Measurements from ENCODE around the gene NLRP13. TPM values are rescaled to one million over a fixed set of nuclear protein-coding genes. Genes with fewer than 3 reads are reported as not detected.

The NLRP13 gene
- total and polyA plus RNA-seq, 2 of the 4 experiments (the other 2 are of a cell fraction): not detected

DNA sequence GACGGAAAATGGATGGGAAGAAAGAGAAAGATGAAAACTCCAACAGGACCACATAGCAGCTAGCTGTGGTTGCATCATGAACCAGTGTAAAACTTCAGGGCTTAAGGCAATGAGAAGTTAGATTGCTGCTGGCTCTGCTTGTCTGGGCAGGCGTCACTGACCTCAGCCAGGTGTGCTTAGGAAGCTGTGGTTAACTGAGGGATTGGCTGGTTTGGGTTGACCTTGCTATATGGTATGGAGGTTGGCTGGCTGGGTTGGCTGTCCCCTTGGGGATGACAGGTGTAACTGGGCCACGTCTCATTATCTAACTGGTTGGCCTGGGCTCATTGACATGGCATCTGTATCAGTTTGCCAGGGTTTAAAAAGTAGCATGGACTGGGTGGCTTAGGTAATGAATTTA lies 54.9 kb downstream of the NLRP13 start:
- Histone ChIP-seq H3K9me3 (ENCODE audit: control insufficient read depth, insufficient read depth, low read length) (peaks cover 23% of the 10 kb centered on the region), H3K4me2 (ENCODE audit: low read depth, low read length) (no peak overlapping the region), H3K9me1 (ENCODE audit: insufficient read depth, low read length) (no peaks in the 10 kb centered on the region), H3K18ac (ENCODE audit: low read depth, low read length) (no peak overlapping the region), H2AK9ac (replicated peaks; ENCODE audit: low read depth, low read length, poor library complexity) (no peak overlapping the region), H2BK120ac (ENCODE audit: low read depth, low read length) (no peak overlapping the region), H3K79me1 (ENCODE audit: low read depth in 1 of 2, low read length in 2 of 2) (no peaks in the 10 kb centered on the region), H3K4me3 (ENCODE audit: insufficient read depth, low read depth, low read length) (no peak overlapping the region), H2BK15ac (ENCODE audit: low read depth, low read length) (no peak overlapping the region), H3K4me1 (ENCODE audit: control insufficient read depth, insufficient read depth, low read length) (no peaks in the 10 kb centered on the region), H3K56ac (ENCODE audit: extremely low read depth, insufficient read depth, low read length) (no peak overlapping the region), H3K9ac (ENCODE audit: low read depth, low read length) (no peak overlapping the region), H4K91ac (ENCODE audit: insufficient read depth, low read depth, low read length) (no peak overlapping the region), H4K8ac (ENCODE audit: low read depth in 2 of 2, low read length in 2 of 2) (no peak overlapping the region), H2AFZ (replicated peaks; ENCODE audit: low read length, poor library complexity) (no peak overlapping the region), H2BK20ac (ENCODE audit: low read depth, low read length) (no peak overlapping the region), H3K14ac (replicated peaks; ENCODE audit: low read depth, low read length) (no peak overlapping the region), H3K36me3 (ENCODE audit: control insufficient read depth, insufficient read depth, low read length) (no peaks in the 10 kb centered on the region), H3K27ac (ENCODE audit: insufficient read depth, low read length) (no peak overlapping the region), H3K27me3 (ENCODE audit: control insufficient read depth, insufficient read depth, low read length) (no peaks in the 10 kb centered on the region), H4K5ac (ENCODE audit: low read depth, low read length) (no peak overlapping the region), H4K20me1 (ENCODE audit: insufficient read depth, low read length) (no peaks in the 10 kb centered on the region), H3K4ac (ENCODE audit: low read depth, low read length) (no peak overlapping the region), H2AK5ac (ENCODE audit: low read depth, low read length) (no peak overlapping the region), H3K23ac (ENCODE audit: low read depth, low read length) (no peak overlapping the region), H2BK5ac (ENCODE audit: low read depth, low read length, poor library complexity, severe bottlenecking) (no peak overlapping the region)
- no TSS peak for BruUV-seq (replicated peaks)
- intact Hi-C loops (cut with micrococcal nuclease) (no loop called here), in situ Hi-C loops (cut with MboI; ENCODE audit: low sequenced_read_pairs) (no loop called here), dilution Hi-C loops (cut with HindIII; ENCODE audit: low sequenced_read_pairs, unreplicated experiment) (no loop called here)
- ChIA-PET POLR2A (ENCODE audit: unreplicated experiment) (no interaction called here), CTCF (no interaction called here)
- WGBS, 2 experiments (ENCODE audit: extremely low coverage in 2 of 2, insufficient read length in 1 of 2): 0% methylated on average over 1 of the region's 3 CpGs; no CpG with 5 or more reads in 1 of the 2 experiments
- no peak for DNase-seq
- no peak for ATAC-seq (ENCODE audit: low read depth)
- TF ChIP-seq NFE2L2 (IDR thresholded peaks at IDR 0.05; ENCODE audit: low read depth, low read length) (no peak), MAFK (IDR thresholded peaks at IDR 0.05; ENCODE audit: low read depth, low read length) (no peak), POLR2A (IDR thresholded peaks at IDR 0.05; ENCODE audit: low read depth, low read length) (no peak), MXI1 (IDR thresholded peaks at IDR 0.05; ENCODE audit: borderline replicate concordance, low read depth, low read length) (no peak), RFX5 (IDR thresholded peaks at IDR 0.05; ENCODE audit: low read depth, low read length) (no peak), MAZ (IDR thresholded peaks at IDR 0.05; ENCODE audit: borderline replicate concordance, low read depth, low read length) (no peak), BHLHE40 (IDR thresholded peaks at IDR 0.05; ENCODE audit: low read depth, low read length) (no peak), RCOR1 (IDR thresholded peaks at IDR 0.05; ENCODE audit: insufficient replicate concordance, low read length) (no peak)
